Muscle of leg (tissue), 11 donors: ENCODE data around the gene PTPRN2. TPM values are rescaled to one million over a fixed set of nuclear protein-coding genes. Genes with fewer than 3 reads are reported as not detected.

Experiments
- DNase-seq: peaks from one replicate; pipeline ENCODE4 v3.0.0; 2013
- H3K27ac ChIP-seq: one replicate; pipeline ENCODE4 v1.5.1; 2013; ENCODE audit warnings: mild to moderate bottlenecking, low read length, control low read depth
- H3K27me3 ChIP-seq: one replicate; pipeline ENCODE4 v1.6.1; 2013; ENCODE audit warnings: low read length; ENCODE audit not compliant: control insufficient read depth, insufficient read depth
- H3K36me3 ChIP-seq: one replicate; pipeline ENCODE4 v1.6.1; 2013; ENCODE audit warnings: low read length; ENCODE audit not compliant: control insufficient read depth, insufficient read depth
- H3K4me1 ChIP-seq: one replicate; pipeline ENCODE4 v1.6.1; 2013; ENCODE audit warnings: low read length; ENCODE audit not compliant: control insufficient read depth, insufficient read depth
- H3K4me3 ChIP-seq: one replicate; pipeline ENCODE4 v1.5.1; 2013; ENCODE audit warnings: low read length, control low read depth
- H3K9me3 ChIP-seq: replicated peaks from 2 replicates; pipeline ENCODE4 v1.6.1; 2013; ENCODE audit warnings: low read depth, low read length; ENCODE audit not compliant: control insufficient read depth
- WGBS: methylation state at CpG from one replicate; pipeline ENCODE4 v1.1.5; 2013; ENCODE audit warnings: missing lambda C conversion rate; ENCODE audit not compliant: insufficient coverage; 5-methylcytosine and 5-hydroxymethylcytosine counted together
- polyA plus RNA-seq, 8 donors: library from polyadenylated mRNA; unstranded; fragments of 120-200 nt; gene quantifications; one replicate each; pipeline versions ENCODE4 v1.2.1 to v1.2.3, GENCODE V29; 2013; ENCODE audit warnings: inconsistent platforms in 1 of 8, low replicate concordance in 1 of 8; ENCODE audit not compliant: insufficient read length in 8 of 8, insufficient read depth in 1 of 8
- total RNA-seq: library from RNA; stranded (reverse); fragments of 120-200 nt; gene quantifications from one replicate; pipeline ENCODE4 v1.2.4, GENCODE V29; 2013

The PTPRN2 gene
- total and polyA plus RNA-seq, 9 donors, result 1.4 to 2.9 (median 2.3) TPM

- 84% methylated on average over 7 of the region's 11 CpGs for WGBS
- peaks cover 2% of the 10 kb centered on the region for H3K9me3 ChIP-seq
- H3K4me3 ChIP-seq, result no peak overlapping the region
- no peak overlapping the region for H3K27ac ChIP-seq
- no peaks in the 10 kb centered on the region for H3K27me3 ChIP-seq
- no peaks in the 10 kb centered on the region for H3K4me1 ChIP-seq
- H3K36me3 ChIP-seq, result no peaks in the 10 kb centered on the region
- DNase-seq, result no peak
These were observed 316.0 kb downstream of the PTPRN2 start for GRCh38 chr7:158271646-158272045.

- 100% methylated on average over 2 of the region's 9 CpGs for WGBS
- no peak for DNase-seq
- Histone ChIP-seq H3K9me3 (peaks cover 2% of the 10 kb centered on the region), H3K4me1 (no peaks in the 10 kb centered on the region), H3K27ac (no peak overlapping the region), H3K36me3 (no peaks in the 10 kb centered on the region), H3K27me3 (no peaks in the 10 kb centered on the region), H3K4me3 (no peak overlapping the region)
These were observed 316.7 kb downstream of the PTPRN2 start for GRCh38 chr7:158270856-158271413.

GRCh38 chr7:158270106-158270775 lies 317.4 kb downstream of the PTPRN2 start:
- Histone ChIP-seq H3K9me3 (peaks cover 4% of the 10 kb centered on the region), H3K36me3 (no peaks in the 10 kb centered on the region), H3K4me3 (no peak overlapping the region), H3K27me3 (no peaks in the 10 kb centered on the region), H3K27ac (no peak overlapping the region), H3K4me1 (no peaks in the 10 kb centered on the region)
- DNase-seq, result no peak
- 87% methylated on average over 10 of the region's 13 CpGs for WGBS

- peaks cover 4% of the 10 kb centered on the region for H3K9me3 ChIP-seq
- no peaks in the 10 kb centered on the region for H3K4me1 ChIP-seq
- H3K4me3 ChIP-seq, result no peak overlapping the region
- H3K27me3 ChIP-seq, result no peaks in the 10 kb centered on the region
- no peak for DNase-seq
- no peak overlapping the region for H3K27ac ChIP-seq
- H3K36me3 ChIP-seq, result no peaks in the 10 kb centered on the region
- WGBS, result 80% methylated on average over 28 of the region's 28 CpGs
These were observed 318.6 kb downstream of the PTPRN2 start for GRCh38 chr7:158268816-158269535.

GRCh38 chr7:158267742-158268435 lies 319.7 kb downstream of the PTPRN2 start:
- 86% methylated on average over 25 of the region's 29 CpGs for WGBS
- Histone ChIP-seq H3K27ac (no peak overlapping the region), H3K27me3 (no peaks in the 10 kb centered on the region), H3K4me3 (no peak overlapping the region), H3K36me3 (no peaks in the 10 kb centered on the region), H3K4me1 (no peaks in the 10 kb centered on the region), H3K9me3 (peaks cover 7% of the 10 kb centered on the region)
- DNase-seq, result no peak

GRCh38 chr7:158266817-158267741 lies 320.5 kb downstream of the PTPRN2 start:
- DNase-seq, result no peak
- no peaks in the 10 kb centered on the region for H3K4me1 ChIP-seq
- no peaks in the 10 kb centered on the region for H3K27me3 ChIP-seq
- H3K9me3 ChIP-seq, result peaks cover 5% of the 10 kb centered on the region
- H3K4me3 ChIP-seq, result no peak overlapping the region
- WGBS, result 74% methylated on average over 27 of the region's 30 CpGs
- no peak overlapping the region for H3K27ac ChIP-seq
- no peaks in the 10 kb centered on the region for H3K36me3 ChIP-seq

- H3K4me3 ChIP-seq, result no peak overlapping the region
- no peak for DNase-seq
These were observed 321.2 kb downstream of the PTPRN2 start for GRCh38 chr7:158266426-158266816.

GRCh38 chr7:158265743-158266080 lies 321.9 kb downstream of the PTPRN2 start:
- Histone ChIP-seq H3K4me1 (no peaks in the 10 kb centered on the region), H3K27me3 (no peaks in the 10 kb centered on the region), H3K4me3 (no peak overlapping the region), H3K27ac (no peak overlapping the region), H3K9me3 (peaks cover 7% of the 10 kb centered on the region), H3K36me3 (no peaks in the 10 kb centered on the region)
- WGBS, result 84% methylated on average over 4 of the region's 11 CpGs
- no peak for DNase-seq

More at GRCh38 chr7:158266426-158266816, 321.2 kb downstream of the PTPRN2 start:
- Histone ChIP-seq H3K36me3 (no peaks in the 10 kb centered on the region), H3K4me1 (no peaks in the 10 kb centered on the region), H3K27ac (no peak overlapping the region), H3K27me3 (no peaks in the 10 kb centered on the region), H3K9me3 (peaks cover 5% of the 10 kb centered on the region)
- WGBS, result 75% methylated on average over 12 of the region's 12 CpGs

- DNase-seq, result no peak
- H3K9me3 ChIP-seq, result peaks cover 7% of the 10 kb centered on the region
- no peaks in the 10 kb centered on the region for H3K36me3 ChIP-seq
- 87% methylated on average over 12 of the region's 13 CpGs for WGBS
- H3K27ac ChIP-seq, result no peak overlapping the region
- no peak overlapping the region for H3K4me3 ChIP-seq
- no peaks in the 10 kb centered on the region for H3K4me1 ChIP-seq
- no peaks in the 10 kb centered on the region for H3K27me3 ChIP-seq
These were observed 322.5 kb downstream of the PTPRN2 start for GRCh38 chr7:158264881-158265742.
